DND-41 (cell line): ENCODE measurements around the gene RASGRP1.

Source experiments
- EZH2 ChIP-seq: IDR thresholded peaks from 3 replicates; pipeline ENCODE4 v1.6.1; 2012; ENCODE audit warnings: borderline replicate concordance, low read depth, mild to moderate bottlenecking, moderate library complexity, low read length, inconsistent platforms; ENCODE audit not compliant: severe bottlenecking
- TF ChIP-seq, protein P1 (sequence below): IDR thresholded peaks from 2 replicates; pipeline ENCODE4 v1.5.1; 2012; ENCODE audit warnings: borderline replicate concordance, low read length, moderate library complexity, mild to moderate bottlenecking; ENCODE audit not compliant: poor library complexity, severe bottlenecking; ENCODE audit errors: extremely low read depth

DNA sequence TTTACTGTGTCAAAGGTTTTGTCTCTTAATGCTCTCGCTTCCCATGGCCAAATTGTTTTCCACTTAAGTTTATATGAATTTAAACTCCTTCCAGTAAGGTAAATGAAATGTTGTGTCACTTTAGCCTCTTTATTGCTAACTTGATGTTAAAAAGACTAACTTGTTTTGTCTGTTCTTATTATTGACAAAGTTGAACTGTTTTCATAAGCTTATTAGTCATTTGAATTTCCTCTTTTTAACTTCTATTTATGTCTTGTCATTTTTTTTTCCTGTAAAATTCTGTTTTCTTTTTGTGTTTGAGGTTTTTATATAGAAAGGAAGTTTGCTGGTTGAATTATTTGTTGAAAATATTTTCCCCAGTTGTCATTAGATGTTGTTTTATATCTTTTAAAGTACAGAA is 84.9 kb downstream of the RASGRP1 start:
- TF ChIP-seq, protein P1, sequence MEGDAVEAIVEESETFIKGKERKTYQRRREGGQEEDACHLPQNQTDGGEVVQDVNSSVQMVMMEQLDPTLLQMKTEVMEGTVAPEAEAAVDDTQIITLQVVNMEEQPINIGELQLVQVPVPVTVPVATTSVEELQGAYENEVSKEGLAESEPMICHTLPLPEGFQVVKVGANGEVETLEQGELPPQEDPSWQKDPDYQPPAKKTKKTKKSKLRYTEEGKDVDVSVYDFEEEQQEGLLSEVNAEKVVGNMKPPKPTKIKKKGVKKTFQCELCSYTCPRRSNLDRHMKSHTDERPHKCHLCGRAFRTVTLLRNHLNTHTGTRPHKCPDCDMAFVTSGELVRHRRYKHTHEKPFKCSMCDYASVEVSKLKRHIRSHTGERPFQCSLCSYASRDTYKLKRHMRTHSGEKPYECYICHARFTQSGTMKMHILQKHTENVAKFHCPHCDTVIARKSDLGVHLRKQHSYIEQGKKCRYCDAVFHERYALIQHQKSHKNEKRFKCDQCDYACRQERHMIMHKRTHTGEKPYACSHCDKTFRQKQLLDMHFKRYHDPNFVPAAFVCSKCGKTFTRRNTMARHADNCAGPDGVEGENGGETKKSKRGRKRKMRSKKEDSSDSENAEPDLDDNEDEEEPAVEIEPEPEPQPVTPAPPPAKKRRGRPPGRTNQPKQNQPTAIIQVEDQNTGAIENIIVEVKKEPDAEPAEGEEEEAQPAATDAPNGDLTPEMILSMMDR, result no peak
- TF ChIP-seq EZH2, result no peak
